ENCODE data around the gene RNU1-3.
"Not testable (repeated sequence)": the region's sequence is repeated elsewhere in the genome, so short reads cannot be mapped to it uniquely, and the experiment has no call there.

Gene RNU1-3

DNA sequence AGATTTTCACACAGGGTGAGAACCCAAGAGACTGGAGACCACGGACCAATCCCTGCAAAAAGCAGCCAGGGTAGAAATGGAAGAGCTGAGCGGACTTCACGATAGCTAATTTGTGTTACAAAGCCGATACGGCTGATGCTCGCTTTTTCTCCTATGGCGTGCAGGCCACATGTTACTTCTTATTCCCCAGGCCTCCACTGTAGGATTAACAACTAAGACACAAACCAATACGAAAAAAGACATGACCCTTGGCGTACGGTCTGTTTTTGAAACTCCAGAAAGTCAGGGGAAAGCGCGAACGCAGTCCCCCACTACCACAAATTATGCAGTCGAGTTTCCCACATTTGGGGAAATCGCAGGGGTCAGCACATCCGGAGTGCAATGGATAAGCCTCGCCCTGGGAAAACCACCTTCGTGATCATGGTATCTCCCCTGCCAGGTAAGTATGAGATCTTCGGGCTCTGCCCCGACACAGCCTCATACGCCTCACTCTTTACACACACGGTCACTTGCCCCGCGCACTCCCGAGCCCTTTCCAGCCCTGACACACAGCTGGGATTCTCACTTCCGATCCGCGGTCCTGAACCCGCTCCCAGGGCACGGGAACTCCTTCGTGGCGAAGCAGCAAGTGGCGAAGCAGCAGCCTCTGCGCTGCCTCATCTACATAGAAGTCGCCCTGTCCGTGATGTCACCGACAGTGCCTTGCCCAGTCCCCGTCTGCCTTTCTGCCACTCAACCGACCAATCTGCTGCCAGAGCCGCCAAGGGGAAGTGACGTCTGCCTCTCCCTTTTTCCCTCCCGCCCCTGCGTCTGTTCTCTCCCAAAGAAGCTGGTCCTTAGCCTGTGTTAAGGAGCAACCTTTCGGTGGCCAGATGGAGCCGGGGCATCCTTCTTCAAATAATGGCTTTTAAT is at the start of gene RNU1-3:
Gene RNU1-3, minus strand, starts transcription at position 447 of the 912 bp plus-strand sequence.
- DNase-seq (ENCODE audit: low read depth), result not testable (repeated sequence)

DNA sequence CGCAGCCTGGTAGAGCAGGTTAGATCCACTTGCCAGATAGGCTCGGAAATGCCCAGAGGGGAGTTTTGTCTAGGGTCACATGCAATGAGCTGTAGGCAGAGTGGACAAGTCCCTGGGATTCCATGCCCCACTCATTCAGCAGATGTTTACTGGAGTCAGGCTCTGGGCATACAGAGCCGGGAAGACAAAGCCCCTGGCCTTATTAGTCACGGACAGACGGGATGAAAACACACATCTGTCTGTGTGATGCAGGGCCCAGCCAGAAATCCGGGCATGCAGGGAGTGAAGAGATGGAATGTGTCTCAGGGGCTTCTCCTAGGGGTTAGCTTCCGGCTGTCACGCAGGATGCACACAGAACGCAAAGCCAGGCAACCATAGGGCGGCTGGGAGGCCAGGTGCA is 46.7 kb upstream of the RNU1-3 start:
- DNase-seq (ENCODE audit: low read depth), result not testable (repeated sequence)

DNA sequence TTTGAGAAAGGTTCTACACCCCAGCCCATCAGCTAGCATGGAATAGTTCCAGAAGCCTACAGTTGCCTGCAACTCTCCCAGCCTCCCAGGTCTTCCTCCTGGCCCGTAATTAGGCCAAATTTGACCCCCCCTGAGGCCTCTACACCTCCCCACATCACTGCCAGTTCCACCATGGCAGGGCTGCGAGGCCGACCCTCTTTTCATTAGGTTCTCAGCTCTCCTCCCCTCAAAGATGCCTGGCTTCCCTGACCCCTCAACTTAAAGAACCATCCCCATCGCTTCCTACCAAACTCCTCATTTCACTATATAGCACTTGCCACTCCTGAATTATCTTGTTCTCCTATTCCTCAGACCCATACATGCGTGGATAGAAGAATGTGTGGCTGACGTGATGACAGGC is 46.2 kb upstream of the RNU1-3 start:
- DNase-seq (ENCODE audit: low read depth), result not testable (repeated sequence)

DNA sequence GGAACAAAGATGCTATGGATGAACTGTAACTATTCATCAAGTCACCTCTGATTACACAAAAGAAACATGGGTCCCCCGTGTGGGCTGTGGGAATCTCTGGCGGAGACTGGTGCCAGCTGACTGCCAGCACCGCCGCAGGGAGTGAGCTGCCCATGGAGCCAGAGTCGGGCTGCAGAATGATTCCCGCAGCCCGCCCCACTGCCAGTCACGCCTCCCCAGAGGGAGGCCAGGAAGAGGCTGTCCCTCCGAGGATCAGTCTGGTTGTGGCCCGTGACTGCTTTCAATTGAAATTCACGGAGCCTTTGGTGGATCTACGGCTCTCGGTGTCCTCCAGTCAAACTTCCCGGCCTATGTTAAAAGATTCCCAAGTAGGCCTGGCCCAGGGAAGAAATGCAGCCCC is 45.8 kb upstream of the RNU1-3 start:
- DNase-seq (ENCODE audit: low read depth), result not testable (repeated sequence)

DNA sequence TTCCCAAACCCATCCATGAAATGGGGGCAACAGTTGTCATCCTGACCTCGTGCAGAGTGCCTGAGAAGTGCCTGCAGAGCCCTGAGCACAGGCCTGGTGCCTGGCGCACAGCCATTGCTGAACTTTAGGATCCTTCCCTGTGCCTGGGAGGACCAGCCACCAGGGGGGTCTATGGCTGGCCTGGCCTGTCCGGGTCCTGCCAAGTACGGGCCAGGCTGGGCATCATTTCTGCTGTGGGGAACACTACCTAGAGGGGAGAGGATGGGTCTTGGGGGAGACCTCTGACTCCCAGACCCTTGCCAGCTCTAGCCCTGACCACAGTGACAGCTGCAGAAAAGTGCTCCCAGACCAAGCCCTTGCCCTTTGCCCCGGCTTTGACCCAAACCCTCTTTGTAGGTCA is 45.4 kb upstream of the RNU1-3 start:
- not testable (repeated sequence) for DNase-seq (ENCODE audit: low read depth)

DNA sequence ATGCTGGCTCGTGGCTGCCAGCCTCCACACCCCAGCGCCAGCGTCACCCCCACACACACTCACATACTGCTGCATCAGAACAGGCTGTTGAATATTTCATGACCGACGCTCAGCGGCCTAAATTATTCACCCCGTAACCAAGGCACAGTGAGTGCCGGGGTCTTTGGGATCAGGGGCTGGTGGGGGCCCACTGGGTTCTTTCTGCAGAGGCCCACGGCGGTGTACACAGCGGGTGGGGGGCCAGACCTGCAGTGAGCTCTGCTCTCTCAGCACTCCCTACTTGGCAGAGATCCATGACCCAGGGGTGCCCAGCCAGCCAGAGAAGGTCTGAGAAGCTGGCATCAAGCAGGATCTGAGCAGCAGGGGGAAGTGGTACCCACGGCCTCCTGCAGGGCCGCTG is 43.9 kb upstream of the RNU1-3 start:
- not testable (repeated sequence) for DNase-seq (ENCODE audit: low read depth)

DNA sequence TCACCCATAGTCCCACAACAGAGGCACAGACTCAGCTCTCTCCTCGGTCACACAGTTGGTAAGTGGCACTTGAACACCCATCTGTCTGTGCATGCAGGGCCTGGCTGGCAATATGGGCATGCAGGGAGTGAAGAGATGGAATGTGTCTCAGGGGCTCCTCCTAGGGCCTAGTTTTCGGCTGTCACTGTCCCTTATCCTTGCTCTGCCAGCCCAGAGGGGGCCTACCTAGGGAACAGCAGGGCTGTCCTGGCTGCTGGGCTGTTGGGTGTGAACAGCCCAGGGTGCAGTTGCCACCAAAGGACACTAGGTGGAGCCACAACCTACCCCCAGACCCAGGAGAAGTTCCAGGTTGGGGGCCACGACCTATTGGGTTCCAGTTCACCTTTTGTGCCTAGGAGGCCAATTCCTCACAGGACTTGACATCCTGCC is 42.9 kb upstream of the RNU1-3 start:
- DNase-seq (ENCODE audit: low read depth), result not testable (repeated sequence)

DNA sequence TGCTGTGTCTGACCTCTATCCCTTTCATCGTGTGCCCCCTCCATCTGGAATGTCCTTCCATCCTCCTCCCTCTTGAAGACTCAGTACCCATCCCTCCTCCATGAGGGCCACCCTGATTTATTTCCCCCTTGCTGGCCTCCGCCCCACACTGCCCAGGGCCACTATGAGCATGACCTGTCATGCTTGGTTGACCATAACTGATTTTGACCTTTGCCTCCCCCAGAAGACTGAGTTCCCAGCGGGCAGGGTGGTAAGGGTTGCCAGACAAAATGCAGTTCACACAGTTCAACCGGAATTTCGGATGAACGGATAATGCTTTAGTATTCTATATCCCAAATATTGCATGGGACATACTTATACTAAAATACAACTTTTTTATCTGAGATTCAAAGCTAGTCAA is 42.0 kb upstream of the RNU1-3 start:
- DNase-seq (ENCODE audit: low read depth), result not testable (repeated sequence)

DNA sequence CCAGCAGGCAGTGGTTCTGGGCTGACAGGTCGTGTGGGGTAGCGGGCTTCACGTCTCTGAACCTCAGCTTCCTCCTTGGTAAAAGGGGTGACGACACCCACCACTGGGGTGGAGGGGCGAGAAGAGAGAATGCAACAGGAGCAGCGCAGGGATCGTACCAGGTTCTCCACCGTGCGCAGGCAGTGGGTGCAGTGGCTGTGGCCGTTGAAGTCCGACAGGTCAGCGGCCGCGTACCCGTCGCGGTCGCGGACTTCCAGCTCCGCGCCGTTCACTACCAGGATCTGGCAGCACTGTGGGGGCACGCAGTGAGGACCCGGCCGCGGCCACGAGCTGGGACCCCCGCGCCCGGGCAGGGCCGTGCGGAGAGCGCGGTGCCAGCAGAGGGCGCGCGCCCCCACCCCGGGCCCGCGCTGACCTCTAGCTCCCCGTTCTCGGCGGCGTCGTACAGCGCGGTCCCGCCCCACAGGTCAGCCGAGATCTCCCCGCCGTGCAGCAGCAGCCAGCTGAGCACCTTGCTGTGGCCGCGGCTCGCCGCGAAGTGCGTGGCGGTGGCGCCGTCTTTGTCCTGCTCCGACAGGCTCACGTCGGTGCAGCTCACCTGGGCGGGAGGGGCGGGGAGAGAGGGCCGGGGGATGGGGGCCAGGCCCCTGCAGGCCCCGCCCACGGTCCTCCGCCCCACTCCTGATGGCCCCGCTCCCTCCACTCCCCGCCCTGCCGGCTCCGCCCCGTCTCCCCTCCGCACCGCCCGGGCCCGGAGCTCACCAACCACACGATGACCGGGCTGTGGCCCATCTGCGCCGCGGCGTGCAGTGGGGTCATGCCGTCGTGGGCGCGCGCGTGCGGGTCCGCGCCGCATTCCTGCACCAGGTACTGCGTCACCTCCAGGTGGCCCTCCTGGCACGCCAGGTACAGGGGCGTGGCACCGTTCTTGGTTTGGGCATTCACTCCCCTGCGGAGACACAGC is 40.7 kb upstream of the RNU1-3 start:
- DNase-seq (ENCODE audit: low read depth), result not testable (repeated sequence)

DNA sequence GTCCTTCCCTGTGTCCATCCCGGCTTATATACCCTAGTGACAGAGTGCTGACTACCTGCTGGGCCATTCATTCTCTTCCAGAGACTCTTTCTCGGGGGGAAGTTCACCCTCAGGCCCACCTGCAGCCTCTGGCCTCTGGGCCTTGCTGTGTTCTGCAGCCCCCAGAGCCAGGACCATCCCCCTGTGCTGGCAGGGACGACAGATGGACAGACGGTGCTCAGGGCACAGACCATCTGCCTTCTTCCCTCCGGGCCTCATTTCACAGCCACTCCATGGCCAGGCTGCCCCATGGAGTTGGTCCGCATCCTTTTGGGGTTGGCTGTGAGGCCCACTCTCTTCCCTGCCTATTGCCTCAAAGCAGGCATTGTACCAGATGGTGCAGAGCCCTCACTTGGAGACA is 39.6 kb upstream of the RNU1-3 start:
- not testable (repeated sequence) for DNase-seq (ENCODE audit: low read depth)

DNA sequence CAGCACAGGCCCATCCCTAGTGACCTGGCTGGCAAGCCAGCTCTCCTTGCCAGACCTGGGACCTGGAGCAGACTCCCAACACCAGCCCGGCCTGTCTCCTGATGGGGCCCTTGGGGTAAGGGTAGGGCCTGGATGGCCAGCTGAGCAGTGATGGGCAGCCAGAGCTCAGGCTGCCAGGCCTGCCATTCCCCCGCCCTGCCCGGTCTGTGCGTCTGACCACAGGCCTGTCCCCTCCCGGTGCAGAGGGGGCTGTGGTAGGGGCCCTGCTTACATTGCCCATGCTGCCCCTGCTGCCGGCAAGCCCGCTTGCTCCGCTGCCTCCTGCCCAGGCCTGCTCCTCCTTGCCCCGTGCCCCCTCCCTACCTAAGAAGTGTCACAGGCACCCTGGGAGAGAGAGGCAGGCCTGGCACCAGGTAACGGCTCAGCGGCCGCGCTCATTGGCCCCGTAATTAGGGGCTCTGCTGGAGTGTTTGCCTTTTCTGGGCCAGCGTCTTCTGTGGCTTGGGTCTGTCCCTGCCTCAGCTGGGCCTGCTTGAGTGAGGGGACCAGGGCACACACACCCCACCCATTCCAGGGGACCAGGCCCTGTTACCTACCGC is 37.9 kb upstream of the RNU1-3 start:
- not testable (repeated sequence) for DNase-seq (ENCODE audit: low read depth)

DNA sequence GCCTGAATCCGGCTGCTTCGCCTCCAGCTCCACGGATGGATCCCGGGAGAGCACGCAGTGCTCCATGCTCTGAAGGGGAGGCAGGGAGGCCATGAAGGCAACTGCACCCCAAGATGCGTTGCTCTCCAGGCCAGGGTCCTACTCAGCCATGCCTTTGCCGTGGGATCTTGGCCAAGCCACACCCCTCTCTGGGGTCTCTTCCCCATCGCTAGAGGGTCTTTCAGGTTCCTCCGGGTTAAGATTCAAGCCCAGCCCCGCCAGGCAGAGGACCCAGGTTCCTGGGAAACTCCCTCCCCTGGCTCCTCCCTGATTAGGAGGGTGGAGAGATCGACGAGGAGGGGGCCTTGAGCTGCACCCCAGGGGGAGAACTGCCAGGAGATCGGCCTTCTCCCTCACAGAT is 37.3 kb upstream of the RNU1-3 start:
- DNase-seq (ENCODE audit: low read depth), result not testable (repeated sequence)

DNA sequence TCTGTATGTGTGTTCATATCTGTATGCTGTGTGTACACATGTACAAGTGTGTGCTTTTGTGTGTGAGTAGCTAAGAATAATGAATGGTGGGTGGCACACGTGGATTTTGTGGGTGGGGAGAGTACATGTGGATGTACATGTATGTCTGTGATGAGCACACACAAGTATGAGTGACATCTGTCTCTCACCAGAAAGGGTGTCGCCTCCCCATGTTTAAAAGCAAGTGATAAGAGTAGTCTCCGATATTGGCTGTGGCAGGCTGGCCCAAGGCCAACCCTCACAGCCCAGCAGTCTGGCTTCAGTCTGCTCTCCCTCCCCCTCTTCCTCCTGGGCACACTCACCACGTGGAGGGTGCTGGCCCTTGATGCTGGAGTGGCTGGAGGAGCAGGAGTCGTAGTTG is 36.9 kb upstream of the RNU1-3 start:
- DNase-seq (ENCODE audit: low read depth), result not testable (repeated sequence)

DNA sequence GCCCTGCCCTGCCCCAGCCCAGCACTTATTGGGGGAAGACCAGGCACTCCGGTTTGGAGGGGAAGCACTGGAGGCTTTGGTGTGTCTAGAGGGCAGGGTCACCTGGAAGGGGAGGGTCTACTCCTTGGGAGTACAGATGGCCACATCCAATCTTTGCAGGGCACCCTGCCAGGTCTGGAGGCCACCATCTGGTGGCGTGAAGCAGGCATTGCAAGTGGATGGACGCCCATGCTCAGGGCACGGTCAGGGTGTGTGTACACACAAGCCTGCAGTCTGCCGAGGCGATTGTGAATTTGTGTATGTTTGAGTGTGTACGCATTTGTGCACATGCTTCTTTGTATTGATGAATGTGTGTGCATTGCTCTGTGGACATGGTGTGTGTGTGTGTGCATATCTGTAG is 36.4 kb upstream of the RNU1-3 start:
- DNase-seq (ENCODE audit: low read depth), result not testable (repeated sequence)

DNA sequence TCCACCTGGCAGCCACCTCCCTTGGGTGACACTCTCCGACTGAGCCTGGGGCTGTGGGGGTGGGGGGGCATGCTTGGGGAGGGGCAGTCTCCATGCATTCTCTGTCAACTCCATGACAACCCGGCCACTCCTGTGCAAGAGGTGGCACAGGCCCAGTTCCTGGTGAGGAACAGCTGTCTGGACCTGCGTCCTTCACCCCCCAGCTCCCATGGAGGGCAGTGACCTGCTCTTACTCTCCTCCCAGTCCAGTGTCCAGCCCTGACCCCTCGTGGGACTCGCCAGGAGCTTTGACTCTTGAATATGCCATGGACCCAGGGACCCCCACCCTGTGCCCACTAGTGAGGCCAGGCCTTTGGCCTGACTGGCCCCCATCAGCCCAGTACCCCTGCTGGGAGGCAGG is 35.5 kb upstream of the RNU1-3 start:
- not testable (repeated sequence) for DNase-seq (ENCODE audit: low read depth)

DNA sequence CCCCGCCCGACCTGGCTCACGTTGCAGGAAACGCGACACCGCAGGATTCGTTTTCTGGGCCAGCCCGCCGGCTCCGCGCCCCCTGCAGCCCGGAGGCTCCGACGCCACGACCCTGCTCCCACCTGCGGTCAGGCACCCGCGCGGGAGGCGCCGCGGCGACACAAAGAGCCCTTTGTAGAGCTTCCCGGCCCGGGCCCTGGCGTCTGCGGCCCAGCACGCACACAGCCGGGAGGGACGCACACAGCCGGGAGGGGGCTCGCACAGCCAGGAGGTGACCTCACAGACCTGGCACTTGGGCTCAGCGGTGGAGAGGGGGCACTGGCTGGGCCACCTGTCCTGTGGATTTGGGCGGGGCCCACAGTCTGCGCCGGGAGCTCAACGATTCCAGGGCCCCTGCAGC is 34.4 kb upstream of the RNU1-3 start:
- not testable (repeated sequence) for DNase-seq (ENCODE audit: low read depth)

DNA sequence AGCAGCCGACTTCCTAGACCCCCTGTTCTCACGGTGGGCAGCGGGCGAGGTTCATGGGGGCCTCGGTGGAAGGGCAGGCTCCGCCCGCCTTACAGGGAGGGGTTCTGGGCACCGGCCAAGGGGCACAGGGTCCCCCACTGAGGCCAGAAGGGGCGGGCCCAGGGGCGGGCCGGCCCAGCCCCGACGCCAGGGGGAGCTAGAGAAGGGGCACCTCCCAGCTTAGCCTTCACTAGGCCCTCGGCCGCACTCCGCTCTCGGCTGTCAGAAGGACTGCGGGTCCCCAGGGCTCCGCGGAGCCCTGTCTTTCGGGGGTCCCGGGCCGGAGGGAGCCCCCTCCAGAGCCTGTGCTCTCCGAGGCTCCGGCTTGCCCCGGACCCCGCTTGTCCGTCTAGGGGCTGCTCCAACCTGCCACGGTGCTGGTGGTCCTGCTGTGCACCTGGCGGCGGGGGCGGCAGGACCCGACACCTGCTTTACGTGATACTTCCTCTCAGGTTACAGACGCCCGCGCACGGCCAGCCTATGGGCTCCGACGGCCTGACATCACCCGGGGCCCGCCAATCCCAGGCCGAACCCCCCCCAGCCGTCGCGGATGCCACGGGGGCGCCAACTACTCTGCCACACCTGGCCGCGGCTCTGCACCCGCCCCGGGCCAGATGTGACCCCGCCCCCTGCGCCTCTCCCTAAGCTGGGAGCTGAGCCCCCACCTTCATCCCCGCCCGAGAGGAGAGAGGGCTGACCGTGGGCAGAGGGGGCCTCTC is 33.6 kb upstream of the RNU1-3 start:
- DNase-seq (ENCODE audit: low read depth), result not testable (repeated sequence)

DNA sequence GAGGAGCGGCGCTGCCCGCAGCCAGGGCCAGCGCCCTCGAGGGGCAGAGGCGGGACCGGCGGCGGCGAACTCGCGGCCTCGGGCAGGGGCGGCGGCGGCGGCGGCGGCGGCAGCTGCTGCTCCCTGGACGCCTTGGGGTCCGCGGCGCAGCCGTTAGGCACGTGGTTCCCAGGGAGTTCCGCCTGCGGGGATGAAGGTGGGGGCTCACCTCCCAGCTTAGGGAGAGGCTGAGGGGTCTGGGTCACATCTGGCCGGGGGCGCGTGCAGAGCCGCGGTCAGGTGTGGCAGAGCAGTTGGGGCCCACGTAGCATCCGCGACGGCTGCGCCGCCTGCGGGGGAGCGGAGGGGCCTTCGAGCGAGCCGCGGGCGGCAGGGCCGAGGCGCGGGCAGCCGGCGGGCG is 32.7 kb upstream of the RNU1-3 start:
- not testable (repeated sequence) for DNase-seq (ENCODE audit: low read depth)

DNA sequence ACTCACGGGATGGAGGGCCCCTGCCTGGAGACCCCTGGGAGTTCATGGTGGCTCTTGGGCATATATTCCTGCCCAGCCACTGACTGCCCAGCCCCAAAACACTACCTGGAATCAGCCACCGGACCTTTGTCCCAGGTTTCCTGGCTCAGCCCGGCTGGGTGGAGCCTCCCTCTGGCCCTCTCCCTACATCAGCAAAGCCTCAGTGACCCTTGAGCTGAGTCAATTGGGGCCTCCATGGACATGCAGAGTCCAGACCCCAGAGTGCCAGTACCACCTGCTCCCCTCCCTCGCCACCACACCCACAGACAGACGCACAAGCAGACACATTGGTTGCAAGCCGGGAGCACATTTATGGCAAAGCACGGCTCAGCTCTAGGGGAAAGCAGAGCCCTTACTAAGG is 30.4 kb upstream of the RNU1-3 start:
- not testable (repeated sequence) for DNase-seq (ENCODE audit: low read depth)

DNA sequence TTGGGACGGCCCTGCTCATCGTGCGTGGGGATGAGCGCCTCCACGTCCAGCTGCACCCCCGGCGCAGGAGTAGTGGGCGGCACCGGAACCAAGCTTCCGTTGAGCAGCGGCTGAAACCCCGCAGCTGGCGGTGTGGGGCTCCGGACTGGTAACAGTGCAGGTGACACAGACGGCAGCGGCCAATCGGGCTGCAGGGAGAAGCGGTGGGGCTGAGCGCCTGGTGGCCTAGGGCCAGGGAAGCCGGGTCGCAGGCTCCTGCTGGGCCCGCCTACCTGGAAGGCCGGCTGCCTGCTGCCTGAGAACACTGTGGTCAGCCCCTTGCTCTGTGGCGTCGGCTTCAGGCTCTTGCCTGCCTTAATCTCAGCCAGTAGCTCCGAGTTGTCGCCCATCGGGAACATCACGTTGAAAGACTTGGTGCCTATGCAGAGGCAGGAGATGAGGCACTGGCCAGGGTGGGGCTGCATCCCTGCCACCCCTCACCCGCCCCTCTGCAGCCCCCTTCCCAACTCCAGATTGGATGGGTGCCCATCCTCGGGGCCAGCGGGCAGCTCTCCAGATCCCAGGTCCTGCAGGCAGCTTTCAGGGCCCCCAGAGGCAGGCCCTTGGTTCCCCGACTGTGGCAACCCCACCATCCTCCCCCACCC is 29.9 kb upstream of the RNU1-3 start:
- DNase-seq (ENCODE audit: low read depth), result not testable (repeated sequence)

DNA sequence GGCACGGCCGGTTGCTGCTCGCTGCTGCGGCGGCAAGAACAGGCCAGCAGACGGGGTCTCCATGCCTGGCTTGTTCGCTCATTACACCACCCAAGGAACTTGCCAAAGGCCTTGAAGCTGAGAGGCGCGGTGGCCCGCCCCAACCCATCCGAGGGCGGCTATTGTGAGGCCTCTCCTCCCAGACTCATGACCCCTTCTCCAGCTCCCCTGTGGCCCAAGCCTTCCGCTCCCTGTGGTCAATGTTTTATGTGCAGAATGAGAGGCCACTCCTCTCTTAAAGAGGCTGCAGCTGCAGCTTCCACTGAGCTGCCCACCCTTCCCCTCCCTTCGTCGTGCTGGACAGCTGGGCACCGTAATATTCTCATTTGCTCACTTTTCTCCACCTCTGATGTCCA is 27.6 kb upstream of the RNU1-3 start:
- not testable (repeated sequence) for DNase-seq (ENCODE audit: low read depth)

Measured in iris pigment epithelial cell (primary cell).